Retinal pigment epithelial cell (primary cell): ENCODE results near the gene USP4.

ENCODE experiments used
- DNase-seq: peaks from one replicate; pipeline ENCODE4 v3.0.0-alpha.2; 2010; ENCODE audit warnings: low read depth
- H3K4me3 ChIP-seq: 2 replicates; pipeline ENCODE4 v1.5.1; 2011; ENCODE audit warnings: mild to moderate bottlenecking, low read length, control low read depth, moderate library complexity
- CTCF ChIP-seq: conservative IDR thresholded peaks from 2 replicates; pipeline ENCODE4 v1.5.1; 2011; ENCODE audit warnings: low read depth, low read length, control low read depth, inconsistent platforms

Gene USP4

DNA sequence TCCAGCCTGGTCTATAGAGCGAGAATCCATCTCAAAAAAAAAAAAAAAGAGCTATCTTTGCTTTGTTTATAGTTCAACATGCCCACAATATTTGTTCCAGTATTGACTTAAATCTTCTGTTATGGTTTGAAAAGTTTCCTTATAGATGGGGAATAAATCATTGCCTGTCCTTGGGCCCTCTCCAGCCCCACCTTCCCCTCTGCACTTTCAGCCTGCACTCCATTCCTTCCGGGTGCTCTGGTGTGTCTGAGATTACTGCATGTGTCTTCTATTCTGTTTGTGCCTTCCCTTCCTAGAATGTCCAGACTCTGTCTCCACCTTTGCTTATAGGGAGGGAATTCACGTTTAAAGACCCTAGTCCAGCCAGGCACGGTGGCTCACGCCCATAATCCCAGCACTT lies 43.5 kb upstream of the USP4 start:
- no peak overlapping the region for H3K4me3 ChIP-seq
- DNase-seq = no peak
- no peak for TF ChIP-seq CTCF

GRCh38 chr3:49378249-49378895 lies 38.5 kb upstream of the USP4 start:
- no peak for TF ChIP-seq CTCF
- DNase-seq = no peak
- no peak overlapping the region for H3K4me3 ChIP-seq

DNA sequence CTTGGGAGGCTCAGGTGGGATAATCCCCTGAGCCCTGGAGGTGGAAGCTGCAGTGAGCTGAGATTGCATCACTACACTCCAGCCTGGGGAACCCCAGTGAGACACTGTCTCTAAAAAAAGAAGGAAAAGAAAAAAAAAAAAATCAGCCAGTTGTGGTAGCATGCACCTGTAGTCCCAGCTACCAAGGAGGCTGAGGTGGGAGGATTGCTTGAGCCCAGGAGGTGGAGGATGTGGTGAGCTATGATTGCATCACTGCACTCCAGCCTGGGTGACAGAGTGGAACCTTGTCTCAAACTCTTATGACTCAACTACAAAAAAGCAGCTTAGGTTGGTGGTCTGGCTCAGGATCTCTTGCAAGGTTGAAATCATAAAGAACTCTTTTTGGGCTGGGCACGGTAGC lies 37.6 kb upstream of the USP4 start:
- no peak for DNase-seq
- TF ChIP-seq CTCF = no peak
- H3K4me3 ChIP-seq = no peak overlapping the region

DNA sequence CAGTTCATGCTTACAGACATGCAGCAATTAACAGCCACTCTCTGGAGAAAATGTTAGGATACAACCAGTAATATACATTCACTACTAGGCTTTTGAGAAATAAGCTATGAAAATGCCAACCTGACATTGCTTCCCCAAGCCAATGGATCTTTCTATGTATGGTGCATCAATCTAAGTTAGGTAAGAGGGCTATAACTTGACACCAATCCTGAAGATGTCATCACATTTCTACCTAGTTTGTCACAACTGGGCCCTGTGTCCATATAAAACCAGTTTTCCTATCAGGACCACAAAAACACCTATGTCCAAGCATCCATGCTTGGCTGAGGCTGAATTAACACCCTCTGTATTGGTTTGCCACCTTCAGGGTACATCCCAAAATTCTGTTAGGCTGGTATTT lies 32.1 kb upstream of the USP4 start:
- no peak for TF ChIP-seq CTCF
- DNase-seq = no peak
- no peak overlapping the region for H3K4me3 ChIP-seq

GRCh38 chr3:49370585-49371290 lies 30.9 kb upstream of the USP4 start:
- no peak overlapping the region for H3K4me3 ChIP-seq
- no peak for TF ChIP-seq CTCF
- DNase-seq = no peak

DNA sequence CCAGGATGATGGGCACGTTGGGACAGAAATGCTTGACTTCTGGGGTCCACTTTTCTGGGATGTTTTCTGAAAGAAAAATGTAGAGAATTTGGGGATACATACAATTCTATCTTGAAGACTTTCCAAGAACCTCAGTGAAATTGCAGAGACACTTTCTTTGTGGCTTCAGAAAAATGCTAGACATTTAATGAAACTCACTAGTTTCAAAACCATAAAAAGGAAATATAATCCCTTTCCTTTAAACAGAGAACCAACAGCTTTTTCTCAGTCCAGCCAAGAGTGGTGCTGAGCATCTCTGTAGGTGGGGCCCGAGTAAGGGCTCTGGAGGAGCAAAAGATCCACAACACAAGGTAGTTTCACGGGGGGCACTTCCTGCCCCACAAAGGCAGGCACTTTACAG lies 22.7 kb upstream of the USP4 start:
- DNase-seq = no peak
- H3K4me3 ChIP-seq = no peak overlapping the region
- TF ChIP-seq CTCF = no peak

DNA sequence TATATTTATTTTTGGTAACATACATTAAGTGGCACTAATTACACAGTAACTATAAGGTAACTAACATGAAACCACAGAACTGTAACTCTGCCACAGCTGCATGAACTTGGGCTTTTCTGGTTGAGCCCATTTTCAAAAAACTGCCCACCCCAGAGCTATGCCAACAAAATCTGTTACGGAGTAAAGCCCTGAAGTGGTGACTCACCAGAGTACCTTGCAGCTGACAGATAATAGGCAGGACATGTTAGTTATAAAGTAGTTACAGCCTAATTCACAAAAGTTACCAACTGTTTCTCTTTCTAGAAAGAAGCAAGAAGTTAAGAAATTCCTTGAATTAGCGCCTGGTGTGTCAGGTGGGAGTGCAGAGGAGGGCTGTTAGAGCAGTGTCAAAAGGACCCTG lies 19.8 kb upstream of the USP4 start:
- no peak overlapping the region for H3K4me3 ChIP-seq
- no peak for TF ChIP-seq CTCF
- DNase-seq = no peak
